ENCODE data around the gene GALNT3.

- TF ChIP-seq CTCF (IDR thresholded peaks at IDR 0.05; ENCODE audit: insufficient read depth, low read length, poor library complexity, severe bottlenecking) (no peak), EZH2phosphoT487 (conservative IDR thresholded peaks at IDR 0.05; ENCODE audit: low read length) (no peak)
Observed at GRCh38 chr2:165815299-165816141, 21.5 kb upstream of the GALNT3 start.
